GM10248 (cell line): ENCODE data around the gene WDFY4.

Experiments used
- CTCF ChIA-PET: fragments of 300-600 bp; sonication (Branson Sonifier 250); formaldehyde crosslinking; extraction: SDS; loops from one replicate; lab custom pipeline; 2021; ENCODE audit warnings: antibody characterized with exemption; lab: Yijun Ruan, JAX
- POLR2A ChIA-PET: fragments of 350-650 bp; sonication (Branson Sonifier 250); formaldehyde crosslinking; extraction: SDS; loops from one replicate; lab custom pipeline; 2020; ENCODE audit warnings: antibody characterized with exemption; lab: Yijun Ruan, JAX
- DNase-seq: peaks from one replicate; pipeline ENCODE4 v3.0.0; 2012; ENCODE audit errors: extremely low spot score
- TF ChIP-seq, protein P1 (sequence below): IDR thresholded peaks from 2 replicates; pipeline ENCODE4 v1.5.1; 2012; ENCODE audit warnings: mild to moderate bottlenecking, low read depth; ENCODE audit errors: extremely low read depth, missing control alignments, control extremely low read depth

WDFY4 gene

DNA sequence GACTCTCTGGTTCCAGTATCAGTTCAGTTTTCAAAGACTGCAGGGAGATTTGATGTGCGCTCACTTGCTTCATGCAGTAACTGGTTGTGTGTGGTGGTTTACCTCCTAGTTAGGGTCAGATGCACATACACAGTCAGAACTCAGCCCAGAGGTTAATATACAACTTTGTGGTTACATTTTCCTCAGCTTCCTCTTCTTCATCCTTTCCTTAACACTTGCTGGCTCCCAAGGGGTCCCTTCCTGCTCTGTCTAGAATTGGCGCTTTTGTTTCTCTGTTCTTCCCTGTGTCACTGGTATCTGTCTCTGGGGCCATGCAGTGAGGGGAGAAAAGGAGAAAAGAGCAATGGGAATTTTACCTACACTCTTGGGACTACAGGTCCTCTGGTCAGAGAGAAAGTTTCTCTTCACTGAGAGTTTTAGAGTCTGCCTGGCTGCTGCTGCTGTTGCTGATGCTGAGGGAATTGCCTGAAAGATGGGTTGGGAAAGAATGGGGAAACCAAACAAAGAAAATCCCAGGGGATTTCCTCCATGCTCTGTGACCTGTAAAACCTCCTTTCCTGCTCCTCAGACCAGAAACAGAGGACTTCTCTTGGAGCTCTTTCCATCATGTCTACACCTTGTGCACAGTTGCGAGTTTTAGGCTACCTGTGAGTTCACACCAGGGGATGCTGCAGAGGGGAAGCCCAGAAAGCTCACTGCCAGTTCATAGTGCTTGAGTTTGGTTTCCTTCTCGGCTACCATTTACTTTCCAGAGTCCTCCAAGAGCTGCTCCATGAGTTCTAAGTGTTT is 74.6 kb downstream of the WDFY4 start:
- CTCF ChIA-PET = interaction anchor here (0.8 to 2.4 kb wide), 7 partner anchors 16 to 207 kb away, joined by 3 to 14 read pairs (median 4); no protein-coding TSS in a partner anchor
- POLR2A ChIA-PET = interaction anchor here (1.0 kb wide), 1 partner anchor 10 kb away, joined by 3 read pairs; no protein-coding TSS in a partner anchor
- no peak for DNase-seq
- TF ChIP-seq, protein P1, sequence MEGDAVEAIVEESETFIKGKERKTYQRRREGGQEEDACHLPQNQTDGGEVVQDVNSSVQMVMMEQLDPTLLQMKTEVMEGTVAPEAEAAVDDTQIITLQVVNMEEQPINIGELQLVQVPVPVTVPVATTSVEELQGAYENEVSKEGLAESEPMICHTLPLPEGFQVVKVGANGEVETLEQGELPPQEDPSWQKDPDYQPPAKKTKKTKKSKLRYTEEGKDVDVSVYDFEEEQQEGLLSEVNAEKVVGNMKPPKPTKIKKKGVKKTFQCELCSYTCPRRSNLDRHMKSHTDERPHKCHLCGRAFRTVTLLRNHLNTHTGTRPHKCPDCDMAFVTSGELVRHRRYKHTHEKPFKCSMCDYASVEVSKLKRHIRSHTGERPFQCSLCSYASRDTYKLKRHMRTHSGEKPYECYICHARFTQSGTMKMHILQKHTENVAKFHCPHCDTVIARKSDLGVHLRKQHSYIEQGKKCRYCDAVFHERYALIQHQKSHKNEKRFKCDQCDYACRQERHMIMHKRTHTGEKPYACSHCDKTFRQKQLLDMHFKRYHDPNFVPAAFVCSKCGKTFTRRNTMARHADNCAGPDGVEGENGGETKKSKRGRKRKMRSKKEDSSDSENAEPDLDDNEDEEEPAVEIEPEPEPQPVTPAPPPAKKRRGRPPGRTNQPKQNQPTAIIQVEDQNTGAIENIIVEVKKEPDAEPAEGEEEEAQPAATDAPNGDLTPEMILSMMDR = no peak

DNA sequence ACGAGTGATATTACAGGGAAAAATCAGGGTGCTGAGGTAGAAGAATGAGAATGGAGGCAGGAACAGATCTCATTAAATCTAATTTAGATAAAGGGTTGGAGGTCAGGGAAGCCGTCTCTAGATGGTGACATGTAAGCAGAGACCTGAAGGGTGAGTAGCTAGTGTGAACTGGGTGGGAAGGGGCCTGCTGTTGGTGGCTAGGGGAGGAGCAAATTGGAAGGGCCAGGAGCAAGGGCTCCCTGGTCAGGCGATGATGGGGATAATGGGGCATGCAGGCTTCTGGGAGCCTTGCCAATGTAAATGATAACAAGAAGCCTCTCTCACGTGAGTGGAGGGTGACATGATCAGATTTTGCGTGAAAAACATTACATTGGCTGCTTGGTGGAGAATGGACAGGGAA is 76.3 kb downstream of the WDFY4 start:
- TF ChIP-seq, protein P1 = no peak
- ChIA-PET POLR2A (no interaction called here), CTCF (interaction anchor here (1.1 to 8.3 kb wide), 9 partner anchors 12 to 104 kb away, joined by 3 to 55 read pairs (median 4); no protein-coding TSS in a partner anchor)
- no peak for DNase-seq

DNA sequence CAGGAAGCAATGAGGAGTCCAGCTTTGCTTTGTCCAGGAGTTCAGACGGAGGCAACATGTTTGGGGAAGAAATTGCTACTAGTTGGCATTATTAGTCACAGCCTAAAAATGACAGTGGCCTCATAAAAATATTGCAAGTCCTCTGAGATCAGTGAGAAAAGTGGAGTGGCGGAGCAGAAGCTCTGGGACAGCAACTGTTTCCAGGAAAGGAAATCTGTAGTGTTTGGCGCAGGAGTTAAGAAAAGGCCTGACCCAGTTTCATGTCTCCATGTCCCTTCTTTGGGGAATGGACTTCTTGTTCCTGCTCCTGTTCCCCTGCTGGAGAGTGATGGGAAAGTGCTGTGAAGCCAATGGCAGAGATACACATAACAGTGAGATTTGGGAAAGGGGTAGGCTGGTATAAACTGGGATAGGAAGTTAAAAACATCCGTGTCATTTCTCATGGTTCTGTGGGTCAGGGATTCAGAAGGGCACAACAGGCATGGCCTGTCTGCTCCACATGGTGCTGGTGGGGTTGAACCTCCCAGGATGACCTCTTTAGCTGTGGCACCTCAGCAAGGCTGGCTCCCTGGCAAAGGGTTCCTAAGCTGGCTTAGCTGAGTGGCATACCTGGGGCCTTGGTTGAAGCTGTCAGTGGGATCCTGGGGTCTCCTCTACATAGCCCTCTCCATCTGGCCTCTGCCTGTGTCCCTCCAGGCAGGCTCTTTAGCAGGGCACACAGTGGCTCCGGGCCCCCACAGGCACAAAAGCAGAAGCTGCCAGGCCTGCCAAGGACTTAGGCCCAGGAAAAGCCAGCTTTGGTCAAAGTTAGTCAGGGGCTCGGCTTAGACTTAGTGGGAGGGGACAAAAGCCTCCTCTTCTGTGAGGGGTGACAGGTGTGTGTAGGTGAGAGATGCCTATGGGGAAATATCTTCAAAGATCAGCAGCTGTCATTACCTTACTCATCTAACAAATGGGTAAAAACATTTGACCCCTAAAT is 77.7 kb downstream of the WDFY4 start:
- DNase-seq = no peak
- ChIA-PET POLR2A (no interaction called here), CTCF (interaction anchor here (1.0 to 8.3 kb wide), 4 partner anchors 21 to 105 kb away, joined by 3 to 55 read pairs (median 4); no protein-coding TSS in a partner anchor)
- TF ChIP-seq, protein P1 = no peak

DNA sequence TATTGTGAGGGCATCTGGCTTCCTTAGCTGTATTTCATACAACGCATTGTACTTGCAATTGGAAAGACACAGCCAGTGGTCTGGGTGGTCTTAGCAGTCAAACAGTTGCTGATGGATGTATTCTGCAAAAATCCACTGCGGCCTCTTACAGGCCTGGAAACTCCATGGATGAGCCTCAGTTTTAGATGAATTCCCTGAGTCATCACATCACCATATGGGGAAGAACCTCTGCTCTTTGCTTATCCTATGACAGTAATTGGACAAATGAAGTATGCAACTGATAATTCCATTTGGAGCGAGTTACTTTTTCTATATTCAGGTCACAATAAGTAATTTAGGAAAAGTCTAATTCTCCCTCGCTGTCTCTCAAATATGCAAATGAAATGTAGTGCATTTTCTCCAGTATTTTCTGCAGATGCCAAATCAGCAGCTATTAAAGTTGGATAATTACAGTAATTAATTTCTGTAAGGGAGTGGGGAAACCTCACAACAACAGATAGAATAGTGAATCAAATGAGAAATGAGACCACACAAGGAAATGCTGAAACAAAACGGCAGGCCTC is 78.8 kb downstream of the WDFY4 start:
- ChIA-PET POLR2A (no interaction called here), CTCF (interaction anchor here (1.0 to 8.3 kb wide), 13 partner anchors 8 to 106 kb away, joined by 3 to 55 read pairs (median 5); no protein-coding TSS in a partner anchor)
- TF ChIP-seq, protein P1 = no peak
- DNase-seq = no peak

DNA sequence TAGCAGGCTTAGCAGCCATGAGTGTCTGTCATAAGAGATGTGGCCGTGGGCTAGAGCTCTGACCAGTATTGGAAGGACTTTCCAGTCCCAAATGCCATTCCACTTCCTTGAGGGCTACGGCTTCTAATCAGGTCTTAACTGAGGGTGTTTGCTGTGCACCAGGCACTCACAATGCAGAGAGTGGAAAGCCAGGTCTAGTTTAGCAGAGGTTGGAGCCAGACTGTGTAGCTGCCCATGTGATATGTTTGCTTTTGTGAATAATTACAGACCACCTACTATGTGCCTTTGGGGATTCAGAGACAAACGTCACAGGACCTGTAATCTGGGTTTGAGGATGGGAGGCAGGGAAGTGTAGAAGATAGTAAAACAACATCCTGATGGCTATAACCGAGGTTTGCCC is 79.8 kb downstream of the WDFY4 start:
- ChIA-PET POLR2A (no interaction called here), CTCF (interaction anchor here (0.9 to 8.3 kb wide), 20 partner anchors 9 to 108 kb away, joined by 3 to 55 read pairs (median 5); no protein-coding TSS in a partner anchor)
- no peak for DNase-seq
- TF ChIP-seq, protein P1 = no peak
